ENCODE results near the gene SH2D4B.

Gene SH2D4B

GRCh38 chr10:80544316-80544953, 6.7 kb downstream of the SH2D4B start:
- DNase-seq (ENCODE audit: low read depth) = no peak

- no peak for DNase-seq (ENCODE audit: low read depth)
These were observed 7.7 kb downstream of the SH2D4B start for GRCh38 chr10:80545258-80545881.

GRCh38 chr10:80552151-80552646, 14.5 kb downstream of the SH2D4B start:
- DNase-seq (ENCODE audit: low read depth) = no peak

GRCh38 chr10:80553436-80553835, 15.7 kb downstream of the SH2D4B start:
- DNase-seq (ENCODE audit: low read depth) = no peak

GRCh38 chr10:80554050-80554449, 16.3 kb downstream of the SH2D4B start:
- DNase-seq (ENCODE audit: low read depth) = no peak

- DNase-seq (ENCODE audit: low read depth) = no peak
These were observed 17.7 kb downstream of the SH2D4B start for GRCh38 chr10:80555415-80555814.

- no peak for DNase-seq (ENCODE audit: low read depth)
These were observed 24.2 kb downstream of the SH2D4B start for GRCh38 chr10:80561950-80562349.

GRCh38 chr10:80567292-80567691, 29.6 kb downstream of the SH2D4B start:
- no peak for DNase-seq (ENCODE audit: low read depth)

- DNase-seq (ENCODE audit: low read depth) = no peak
These were observed 31.6 kb downstream of the SH2D4B start for GRCh38 chr10:80569131-80569895.

- no peak for DNase-seq (ENCODE audit: low read depth)
These were observed 33.6 kb downstream of the SH2D4B start for GRCh38 chr10:80571352-80571751.

- no peak for DNase-seq (ENCODE audit: low read depth)
These were observed 41.6 kb downstream of the SH2D4B start for GRCh38 chr10:80579181-80579763.

GRCh38 chr10:80579849-80580637, 42.3 kb downstream of the SH2D4B start:
- DNase-seq (ENCODE audit: low read depth) = no peak

- DNase-seq (ENCODE audit: low read depth) = no peak
These were observed 43.2 kb downstream of the SH2D4B start for GRCh38 chr10:80580638-80581468.

- DNase-seq (ENCODE audit: low read depth) = no peak
These were observed 43.8 kb downstream of the SH2D4B start for GRCh38 chr10:80581469-80581835.

- no peak for DNase-seq (ENCODE audit: low read depth)
These were observed 44.7 kb downstream of the SH2D4B start for GRCh38 chr10:80582286-80582960.

GRCh38 chr10:80583685-80584084, 46.0 kb downstream of the SH2D4B start:
- DNase-seq (ENCODE audit: low read depth) = no peak

- DNase-seq (ENCODE audit: low read depth) = no peak
These were observed 48.1 kb downstream of the SH2D4B start for GRCh38 chr10:80585812-80586211.

GRCh38 chr10:80588546-80588945, 50.8 kb downstream of the SH2D4B start:
- no peak for DNase-seq (ENCODE audit: low read depth)

- DNase-seq (ENCODE audit: low read depth) = no peak
These were observed 52.1 kb downstream of the SH2D4B start for GRCh38 chr10:80589726-80590373.

GRCh38 chr10:80590585-80591125, 53.0 kb downstream of the SH2D4B start:
- no peak for DNase-seq (ENCODE audit: low read depth)

Measured in GM04503 (cell line).